GM12892 (cell line): ENCODE measurements around the gene NKX1-1.
"Not testable (repeated sequence)": the region's sequence is repeated elsewhere in the genome, so short reads cannot be mapped to it uniquely, and the experiment has no call there.

Experiments
- DNase-seq: peaks from one replicate; pipeline ENCODE4 v3.0.0; 2011; ENCODE audit not compliant: insufficient read length
- FAIRE-seq: peaks from 2 replicates; lab custom pipeline; 2011; peaks lifted over from hg19 to GRCh38; lab: Jason Lieb, UNC
- POLR2A ChIP-seq: IDR thresholded peaks from 2 replicates; pipeline ENCODE4 v1.6.1; 2011; ENCODE audit warnings: low read depth, low read length, control low read depth
- POLR2AphosphoS5 ChIP-seq: IDR thresholded peaks from 2 replicates; pipeline ENCODE4 v1.6.1; 2011; ENCODE audit warnings: low read depth, low read length, control low read depth
- TAF1 ChIP-seq: IDR thresholded peaks from 2 replicates; pipeline ENCODE4 v1.6.1; 2011; ENCODE audit warnings: low read depth, mild to moderate bottlenecking, control low read depth, low read length, borderline replicate concordance

NKX1-1 gene

DNA sequence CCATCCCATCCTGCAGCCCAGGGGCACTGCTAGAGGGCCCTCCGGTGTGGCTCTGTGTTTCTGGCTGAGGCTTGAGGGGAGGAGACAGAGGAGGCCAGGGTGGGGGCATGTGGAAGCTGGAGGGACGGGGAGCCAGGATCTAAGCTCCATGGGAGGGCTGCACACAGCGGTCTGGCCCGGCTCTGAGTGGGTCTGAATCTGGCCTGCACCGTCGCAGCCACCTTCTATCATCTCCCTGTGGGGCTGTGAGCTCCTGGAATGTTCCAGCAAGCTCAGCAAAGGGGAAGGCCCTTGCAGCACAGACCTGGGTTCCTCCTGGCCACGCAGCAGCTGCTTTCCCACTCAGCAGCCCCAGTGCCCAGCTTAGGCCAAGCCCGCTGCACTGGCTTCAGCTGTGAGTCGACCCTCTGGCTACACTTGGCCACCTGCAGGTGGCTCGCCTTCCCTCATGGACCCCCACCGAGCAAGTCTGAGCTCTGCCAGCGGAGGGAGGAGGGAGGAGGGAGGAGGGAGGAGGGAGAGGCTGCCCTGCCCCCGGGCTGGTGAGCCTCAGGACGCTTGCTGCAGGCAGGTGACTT is 5.3 kb downstream of the NKX1-1 start:
- TF ChIP-seq POLR2A (no peak), POLR2AphosphoS5 (no peak), TAF1 (no peak)
- DNase-seq (peak; percentile 14), FAIRE-seq (no peak)

DNA sequence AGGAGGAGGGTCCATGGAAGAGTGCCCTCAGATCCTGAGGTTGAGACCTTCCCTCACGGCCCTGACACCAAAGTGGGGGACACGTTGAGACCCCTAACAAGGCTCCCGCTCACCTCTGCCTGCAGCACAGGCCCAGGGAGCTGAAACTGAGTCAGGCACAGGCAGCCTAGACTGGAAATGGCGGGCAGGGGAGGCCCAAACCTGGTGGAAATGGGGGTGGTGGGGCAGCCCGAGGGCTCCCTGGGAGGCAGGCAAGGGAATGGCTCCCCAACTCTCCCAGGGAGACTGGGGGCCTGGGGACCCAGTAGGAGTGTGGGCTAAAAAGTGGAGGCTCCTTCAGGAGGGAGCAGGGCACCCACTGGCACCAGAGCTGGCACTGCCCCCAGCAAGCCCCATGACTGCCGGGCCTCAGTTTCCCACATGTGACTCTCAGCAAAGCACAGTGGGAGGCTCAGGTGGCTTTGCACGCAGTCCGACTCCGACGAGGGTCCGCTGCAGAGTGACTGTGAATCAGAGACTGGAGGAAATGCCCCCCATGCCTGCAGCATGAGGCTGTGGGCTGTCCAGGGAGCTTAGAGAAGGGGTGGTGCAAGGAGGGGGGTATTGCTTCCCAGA is 5.9 kb downstream of the NKX1-1 start:
- FAIRE-seq (no peak), DNase-seq (peak; percentile 13)
- no peak for TF ChIP-seq POLR2A
- no peak for TF ChIP-seq TAF1
- TF ChIP-seq POLR2AphosphoS5 = no peak

DNA sequence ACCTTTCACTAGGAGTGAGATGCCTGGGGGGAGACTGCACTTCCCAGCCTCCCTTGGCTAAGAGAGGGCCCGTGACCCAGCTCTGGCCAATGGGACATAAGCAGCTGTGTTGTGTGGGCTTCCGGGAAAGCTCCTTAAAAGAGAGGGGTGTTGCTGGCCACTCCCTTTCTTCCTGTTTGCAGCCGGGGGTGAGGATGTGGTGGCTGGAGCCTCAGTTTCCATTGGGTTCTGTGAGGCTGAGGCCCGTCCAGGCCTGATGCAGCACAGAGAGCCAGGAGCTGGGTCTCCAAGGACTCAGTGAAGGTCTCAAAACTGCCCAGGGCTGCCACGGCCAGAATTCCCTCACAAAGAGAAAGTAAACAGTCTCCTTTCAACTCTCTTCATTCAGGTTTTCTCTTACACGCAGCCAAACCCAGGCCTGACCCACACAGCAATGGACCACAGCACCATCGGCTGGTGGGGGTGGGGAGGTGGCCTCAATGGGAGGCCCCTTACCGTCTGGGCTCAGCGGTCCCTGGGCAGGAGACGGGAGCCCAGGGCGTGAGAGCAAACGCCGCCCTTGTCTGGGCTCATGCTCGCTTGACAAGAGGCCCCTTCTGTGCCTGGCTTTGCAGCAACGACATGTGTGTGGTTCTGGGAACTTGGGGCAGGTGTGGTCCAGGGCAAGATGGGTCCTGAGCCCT is 6.6 kb downstream of the NKX1-1 start:
- no peak for TF ChIP-seq POLR2AphosphoS5
- TF ChIP-seq TAF1 = no peak
- TF ChIP-seq POLR2A = no peak
- DNase-seq (peak; percentile 15), FAIRE-seq (no peak)

DNA sequence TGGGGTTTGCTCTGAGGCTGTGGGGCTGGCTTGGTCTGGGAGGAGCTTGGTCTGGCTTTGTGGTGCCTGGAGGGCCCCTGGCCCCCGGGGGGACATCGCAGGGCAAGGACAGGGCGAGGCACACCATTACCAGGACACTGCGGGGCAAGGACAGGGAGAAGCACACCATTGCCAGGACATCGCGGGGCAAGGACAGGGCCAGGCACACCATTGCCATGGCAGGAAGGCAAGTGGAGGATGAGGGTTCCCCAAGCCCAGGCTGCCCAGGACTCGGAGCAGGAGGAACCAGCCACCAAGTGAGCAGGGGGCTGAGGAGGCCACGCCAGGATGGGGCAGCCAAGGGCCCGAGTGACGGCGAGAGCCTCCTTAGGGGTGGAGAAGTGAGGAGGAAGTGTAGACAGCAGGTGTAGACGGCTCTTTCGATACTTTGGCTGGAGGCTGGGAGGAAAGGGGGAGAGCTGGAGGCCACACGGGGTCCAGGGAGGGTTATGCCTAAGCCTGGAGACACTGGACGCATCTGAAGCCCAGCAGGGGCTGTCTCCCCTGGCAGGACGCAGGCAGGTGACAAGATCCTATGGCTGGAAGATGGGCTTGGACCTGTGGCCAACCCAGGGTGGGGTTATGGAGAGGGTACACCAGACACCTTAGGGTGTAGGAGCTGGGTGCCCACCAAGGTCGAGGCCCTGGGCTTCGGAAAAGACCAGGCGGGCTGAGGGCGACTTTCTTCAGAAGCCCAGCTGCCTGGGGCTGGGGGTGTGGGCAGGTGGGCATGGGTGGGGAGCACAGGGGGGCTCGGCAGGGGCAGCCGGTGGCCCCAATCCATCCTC is 7.3 kb downstream of the NKX1-1 start:
- DNase-seq = peak; percentile 18
- TF ChIP-seq POLR2A (no peak), POLR2AphosphoS5 (no peak)
- FAIRE-seq = no peak

DNA sequence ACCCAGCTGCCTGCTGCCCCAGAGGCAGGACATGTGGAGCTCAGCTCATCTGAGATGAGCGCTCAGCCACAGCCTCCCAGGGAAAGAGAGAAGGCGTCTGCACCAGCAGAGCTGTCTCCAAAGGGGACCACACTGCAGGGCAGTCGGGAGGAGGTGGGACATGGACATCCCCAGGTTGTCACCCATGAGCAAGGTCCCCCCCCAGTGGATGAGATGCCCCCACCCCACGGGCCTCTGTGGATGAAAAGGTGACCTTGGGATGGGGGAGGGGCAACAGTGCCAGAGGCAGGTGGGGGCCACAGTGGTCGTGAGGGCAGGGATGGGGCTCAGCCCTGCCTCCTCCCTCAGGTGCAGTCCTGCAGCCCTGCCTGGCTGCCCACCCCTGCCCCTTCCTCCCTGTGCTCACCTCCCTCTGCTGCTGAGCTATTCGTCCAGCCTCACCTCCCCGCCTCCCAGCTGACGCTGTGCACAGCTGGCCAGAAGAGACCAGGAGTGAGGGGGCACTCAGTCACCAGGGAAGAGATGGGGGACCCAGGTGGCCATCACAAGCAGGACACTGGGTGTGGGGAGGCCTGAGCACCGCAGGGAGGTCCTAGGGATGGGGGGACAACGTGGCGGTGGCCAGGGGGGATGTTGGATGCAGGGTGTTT is 9.3 kb downstream of the NKX1-1 start:
- FAIRE-seq = no peak
- DNase-seq = peak; percentile 18
- no peak for TF ChIP-seq POLR2A
- no peak for TF ChIP-seq TAF1
- no peak for TF ChIP-seq POLR2AphosphoS5

DNA sequence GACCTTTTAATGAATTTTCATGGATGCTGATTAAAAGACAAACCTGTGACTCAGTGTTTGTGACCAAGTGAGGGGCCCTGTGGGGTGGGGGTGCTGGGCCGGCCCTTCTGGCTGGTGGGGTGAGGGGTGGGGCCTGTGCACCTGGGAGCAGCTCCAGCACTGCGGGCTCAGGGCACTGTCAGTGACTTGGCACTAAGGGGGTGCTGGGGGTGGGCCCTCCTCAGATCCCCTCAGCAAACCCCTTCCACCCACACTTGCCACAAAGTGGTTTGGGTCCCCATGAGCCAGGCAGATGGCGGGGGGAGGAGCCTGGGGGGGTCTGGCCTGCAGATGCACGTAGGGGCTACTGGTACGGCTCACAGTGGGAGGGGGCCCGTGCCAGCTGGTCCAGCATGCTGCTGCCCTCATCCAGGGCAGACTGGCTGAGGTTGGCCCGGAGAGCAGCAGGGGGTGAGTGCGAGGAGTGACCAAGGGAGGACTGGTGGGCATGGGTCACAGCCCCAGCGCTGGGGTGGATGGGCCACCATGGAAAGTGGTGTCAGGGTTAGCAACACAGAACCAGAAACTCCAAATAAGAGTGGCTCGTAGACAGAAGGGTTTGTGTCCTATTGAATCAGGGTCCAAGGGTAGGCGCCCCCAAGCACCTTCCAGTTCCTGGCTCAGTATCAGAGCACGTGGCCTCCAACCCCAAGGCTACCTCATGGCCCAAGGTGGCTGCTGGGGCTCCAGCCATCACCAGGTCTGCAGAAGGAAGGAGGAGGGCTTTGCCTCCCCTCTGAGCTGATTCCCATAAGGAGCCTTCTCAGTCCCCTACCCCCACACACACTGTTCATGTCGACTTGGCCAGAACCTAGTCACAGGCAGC is 10.1 kb downstream of the NKX1-1 start:
- FAIRE-seq (no peak), DNase-seq (peak; percentile 13)
- no peak for TF ChIP-seq TAF1
- TF ChIP-seq POLR2A = no peak
- no peak for TF ChIP-seq POLR2AphosphoS5

DNA sequence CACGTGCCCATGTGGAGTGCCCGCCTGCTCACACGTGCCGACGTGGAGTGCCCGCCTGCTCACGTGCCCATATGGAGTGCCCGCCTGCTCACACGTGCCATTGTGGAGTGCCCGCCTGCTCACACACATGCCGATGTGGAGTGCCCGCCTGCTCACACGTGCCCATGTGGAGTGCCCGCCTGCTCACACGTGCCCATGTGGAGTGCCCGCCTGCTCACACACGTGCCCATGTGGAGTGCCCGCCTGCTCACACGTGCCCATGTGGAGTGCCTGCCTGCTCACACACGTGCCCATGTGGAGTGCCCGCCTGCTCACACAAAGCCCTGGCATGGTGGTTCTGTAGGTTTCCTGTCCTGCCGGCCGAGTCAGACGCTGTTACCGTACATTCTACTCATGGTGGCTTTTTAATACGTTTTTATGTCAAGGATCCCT is 10.8 kb downstream of the NKX1-1 start:
- not testable (repeated sequence) for FAIRE-seq, DNase-seq

DNA sequence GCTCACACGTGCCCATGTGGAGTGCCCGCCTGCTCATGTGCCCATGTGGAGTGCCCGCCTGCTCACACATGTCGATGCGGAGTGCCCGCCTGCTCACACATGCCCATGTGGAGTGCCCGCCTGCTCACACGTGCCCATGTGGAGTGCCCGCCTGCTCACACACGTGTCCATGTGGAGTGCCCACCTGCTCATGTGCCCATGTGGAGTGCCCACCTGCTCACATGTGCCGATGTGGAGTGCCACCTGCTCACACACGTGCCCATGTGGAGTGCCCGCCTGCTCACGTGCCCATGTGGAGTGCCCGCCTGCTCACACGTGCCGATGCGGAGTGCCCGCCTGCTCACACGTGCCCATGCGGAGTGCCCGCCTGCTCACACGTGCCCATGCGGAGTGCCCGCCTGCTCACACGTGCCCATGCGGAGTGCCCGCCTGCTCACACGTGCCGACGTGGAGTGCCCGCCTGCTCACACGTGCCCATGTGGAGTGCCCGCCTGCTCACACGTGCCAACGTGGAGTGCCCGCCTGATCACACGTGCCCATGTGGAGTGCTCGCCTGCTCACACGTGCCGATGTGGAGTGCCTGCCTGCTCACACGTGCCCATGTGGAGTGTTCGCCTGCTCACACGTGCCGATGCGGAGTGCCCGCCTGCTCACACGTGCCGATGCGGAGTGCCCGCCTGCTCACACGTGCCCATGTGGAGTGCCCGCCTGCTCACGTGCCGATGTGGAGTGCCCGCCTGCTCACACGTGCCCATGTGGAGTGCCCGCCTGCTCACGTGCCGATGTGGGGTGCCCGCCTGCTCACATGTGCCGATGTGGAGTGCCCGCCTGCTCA is 11.5 kb downstream of the NKX1-1 start:
- DNase-seq, FAIRE-seq: not testable (repeated sequence)

DNA sequence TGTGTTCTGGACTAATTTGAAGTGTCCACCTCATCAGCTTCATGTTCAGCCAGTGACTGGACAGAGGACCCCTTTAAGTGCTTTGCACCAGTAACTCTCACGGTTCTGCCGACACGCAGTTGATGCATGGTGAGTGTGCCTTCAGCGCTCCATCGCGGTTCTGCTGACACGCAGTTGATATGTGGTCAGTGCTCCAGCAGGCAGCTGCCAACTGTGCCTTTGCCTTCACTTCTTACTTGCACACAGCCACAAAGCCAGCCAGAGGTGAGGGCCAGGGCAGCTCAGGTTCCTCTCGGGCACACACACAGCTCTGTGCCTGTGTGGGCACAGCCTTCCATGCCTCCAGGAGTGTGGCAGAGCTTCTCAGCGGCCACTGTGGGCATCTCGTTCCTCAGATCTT is 12.4 kb downstream of the NKX1-1 start:
- DNase-seq (no peak), FAIRE-seq (no peak)
- TF ChIP-seq POLR2A = no peak
- no peak for TF ChIP-seq TAF1
- no peak for TF ChIP-seq POLR2AphosphoS5

DNA sequence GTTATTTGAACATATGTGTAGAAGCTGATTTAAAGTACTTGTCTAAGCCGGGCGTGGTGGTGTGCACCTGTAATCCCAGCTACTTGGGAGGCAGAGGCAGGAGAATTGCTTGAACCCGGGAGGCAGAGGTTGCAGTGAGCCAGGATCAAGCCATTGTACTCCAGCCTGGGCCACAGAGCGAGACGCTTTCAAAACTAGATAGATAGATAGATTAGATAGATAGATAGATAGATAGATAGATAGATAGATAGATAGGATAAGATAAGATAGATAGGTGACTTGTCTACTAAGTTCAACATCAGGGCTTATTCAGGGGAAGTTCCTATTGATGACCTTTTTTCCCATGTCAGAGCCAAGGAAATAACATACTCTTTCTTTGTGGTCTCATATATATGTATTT is 12.9 kb downstream of the NKX1-1 start:
- DNase-seq, FAIRE-seq: not testable (repeated sequence)
